ENCODE data around the gene MICU1.

- no peak for TF ChIP-seq RFX5 (IDR thresholded peaks at IDR 0.05)
- TF ChIP-seq, protein P1, sequence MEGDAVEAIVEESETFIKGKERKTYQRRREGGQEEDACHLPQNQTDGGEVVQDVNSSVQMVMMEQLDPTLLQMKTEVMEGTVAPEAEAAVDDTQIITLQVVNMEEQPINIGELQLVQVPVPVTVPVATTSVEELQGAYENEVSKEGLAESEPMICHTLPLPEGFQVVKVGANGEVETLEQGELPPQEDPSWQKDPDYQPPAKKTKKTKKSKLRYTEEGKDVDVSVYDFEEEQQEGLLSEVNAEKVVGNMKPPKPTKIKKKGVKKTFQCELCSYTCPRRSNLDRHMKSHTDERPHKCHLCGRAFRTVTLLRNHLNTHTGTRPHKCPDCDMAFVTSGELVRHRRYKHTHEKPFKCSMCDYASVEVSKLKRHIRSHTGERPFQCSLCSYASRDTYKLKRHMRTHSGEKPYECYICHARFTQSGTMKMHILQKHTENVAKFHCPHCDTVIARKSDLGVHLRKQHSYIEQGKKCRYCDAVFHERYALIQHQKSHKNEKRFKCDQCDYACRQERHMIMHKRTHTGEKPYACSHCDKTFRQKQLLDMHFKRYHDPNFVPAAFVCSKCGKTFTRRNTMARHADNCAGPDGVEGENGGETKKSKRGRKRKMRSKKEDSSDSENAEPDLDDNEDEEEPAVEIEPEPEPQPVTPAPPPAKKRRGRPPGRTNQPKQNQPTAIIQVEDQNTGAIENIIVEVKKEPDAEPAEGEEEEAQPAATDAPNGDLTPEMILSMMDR (IDR thresholded peaks at IDR 0.05), result no peak
- TF ChIP-seq MAZ (IDR thresholded peaks at IDR 0.05; ENCODE audit: borderline replicate concordance, low read depth, low read length), result no peak
- TF ChIP-seq POLR2AphosphoS2 (conservative IDR thresholded peaks at IDR 0.05; ENCODE audit: low read length), result no peak
- TF ChIP-seq HOXA7 (CRISPR knock-in tag; IDR thresholded peaks at IDR 0.05), result no peak
- TF ChIP-seq EP300 (IDR thresholded peaks at IDR 0.05), result no peak
- TF ChIP-seq HDAC2 (IDR thresholded peaks at IDR 0.05), result no peak
- no peak for TF ChIP-seq FOXS1 (CRISPR knock-in tag; IDR thresholded peaks at IDR 0.05)
- TF ChIP-seq ESRRA (IDR thresholded peaks at IDR 0.05; ENCODE audit: borderline replicate concordance, low read length), result no peak
- no peak for TF ChIP-seq GATA3 (IDR thresholded peaks at IDR 0.05; ENCODE audit: borderline replicate concordance)
- TF ChIP-seq, protein P2, sequence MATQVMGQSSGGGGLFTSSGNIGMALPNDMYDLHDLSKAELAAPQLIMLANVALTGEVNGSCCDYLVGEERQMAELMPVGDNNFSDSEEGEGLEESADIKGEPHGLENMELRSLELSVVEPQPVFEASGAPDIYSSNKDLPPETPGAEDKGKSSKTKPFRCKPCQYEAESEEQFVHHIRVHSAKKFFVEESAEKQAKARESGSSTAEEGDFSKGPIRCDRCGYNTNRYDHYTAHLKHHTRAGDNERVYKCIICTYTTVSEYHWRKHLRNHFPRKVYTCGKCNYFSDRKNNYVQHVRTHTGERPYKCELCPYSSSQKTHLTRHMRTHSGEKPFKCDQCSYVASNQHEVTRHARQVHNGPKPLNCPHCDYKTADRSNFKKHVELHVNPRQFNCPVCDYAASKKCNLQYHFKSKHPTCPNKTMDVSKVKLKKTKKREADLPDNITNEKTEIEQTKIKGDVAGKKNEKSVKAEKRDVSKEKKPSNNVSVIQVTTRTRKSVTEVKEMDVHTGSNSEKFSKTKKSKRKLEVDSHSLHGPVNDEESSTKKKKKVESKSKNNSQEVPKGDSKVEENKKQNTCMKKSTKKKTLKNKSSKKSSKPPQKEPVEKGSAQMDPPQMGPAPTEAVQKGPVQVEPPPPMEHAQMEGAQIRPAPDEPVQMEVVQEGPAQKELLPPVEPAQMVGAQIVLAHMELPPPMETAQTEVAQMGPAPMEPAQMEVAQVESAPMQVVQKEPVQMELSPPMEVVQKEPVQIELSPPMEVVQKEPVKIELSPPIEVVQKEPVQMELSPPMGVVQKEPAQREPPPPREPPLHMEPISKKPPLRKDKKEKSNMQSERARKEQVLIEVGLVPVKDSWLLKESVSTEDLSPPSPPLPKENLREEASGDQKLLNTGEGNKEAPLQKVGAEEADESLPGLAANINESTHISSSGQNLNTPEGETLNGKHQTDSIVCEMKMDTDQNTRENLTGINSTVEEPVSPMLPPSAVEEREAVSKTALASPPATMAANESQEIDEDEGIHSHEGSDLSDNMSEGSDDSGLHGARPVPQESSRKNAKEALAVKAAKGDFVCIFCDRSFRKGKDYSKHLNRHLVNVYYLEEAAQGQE (IDR thresholded peaks at IDR 0.05), result no peak
Measured at GRCh38 chr10:72557362-72557761, 68.5 kb downstream of the MICU1 start.

Measured in A549 (cell line).